ENCODE results near the gene COX6B2. TPM values are rescaled to one million over a fixed set of nuclear protein-coding genes. Genes with fewer than 3 reads are reported as not detected.

COX6B2 gene
- total and polyA plus RNA-seq, 2 donors (not counting 3 experiments of a cell fraction or from before 2014, with no cell fraction given): not detected

DNA sequence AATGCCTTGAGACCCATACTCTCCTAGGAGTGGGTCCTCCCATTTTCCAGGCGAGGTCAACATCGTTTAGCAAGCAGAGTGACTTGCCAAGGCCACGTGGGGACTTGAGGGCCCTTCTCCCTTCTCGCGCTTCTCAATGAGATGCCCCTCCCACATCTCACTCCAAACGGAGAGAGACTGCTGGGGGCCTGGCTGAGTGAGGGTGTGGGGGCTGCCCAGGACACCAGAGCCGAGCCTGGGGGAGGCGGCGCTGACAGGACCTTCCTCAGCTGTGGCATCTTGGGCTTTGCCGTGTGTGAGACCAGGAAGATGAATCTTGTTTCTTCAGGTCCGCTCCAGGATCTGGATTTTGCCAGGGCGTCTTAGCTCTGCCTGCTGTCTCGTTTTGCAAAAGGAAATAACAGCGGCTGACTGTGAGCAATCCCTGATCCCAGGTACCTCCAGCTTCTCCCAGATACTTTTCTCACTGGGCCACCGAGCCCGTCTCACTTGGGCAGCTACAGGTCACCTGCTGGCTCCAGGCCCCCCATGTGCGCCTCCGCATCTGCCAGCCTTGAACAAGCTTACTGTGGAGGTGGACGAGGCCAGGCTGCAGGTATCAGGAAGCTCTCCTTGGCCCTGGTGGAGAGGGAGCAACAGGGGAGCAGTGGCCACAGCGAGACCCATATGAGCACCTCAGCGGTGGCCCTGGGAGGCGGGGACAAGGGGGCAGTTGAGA is 6.0 kb downstream of the COX6B2 start:
- H3K36me3 ChIP-seq (ENCODE audit: control insufficient read depth in 2 of 2, extremely low read depth in 1 of 2, insufficient read depth in 2 of 2, low read length in 2 of 2): peaks cover 0 to 2% of the 10 kb centered on the region in 2 experiments
- no peaks in the 10 kb centered on the region for H4K20me1 ChIP-seq (replicated peaks; ENCODE audit: control insufficient read depth, extremely low read depth, insufficient read depth, low read length)
- no peaks in the 10 kb centered on the region for H3K9me1 ChIP-seq (replicated peaks; ENCODE audit: control insufficient read depth, extremely low read depth, insufficient read depth, low read length)
- BruUV-seq (replicated peaks): no TSS peak
- POLR2A ChIA-PET: interaction anchor here (0.6 kb wide), 2 partner anchors 11 to 50 kb away, joined by 3 to 7 read pairs; no protein-coding TSS in a partner anchor
- no peak overlapping the region for H3K27ac ChIP-seq (ENCODE audit: insufficient read depth, low read depth, low read length)
- DNase-seq (ENCODE audit: low read depth, low spot score): no peak
- no peak for FAIRE-seq
- intact Hi-C loops (cut with micrococcal nuclease) (no loop called here), dilution Hi-C loops (cut with MboI; ENCODE audit: extremely low pct_ligation_motif_present, low sequenced_read_pairs) (no loop called here)
- peaks cover 14 to 15% of the 10 kb centered on the region in 2 experiments for H3K27me3 ChIP-seq (ENCODE audit: control insufficient read depth in 2 of 2, insufficient read depth in 2 of 2, low read length in 2 of 2)
- no peak overlapping the region for H3K4me3 ChIP-seq (replicated peaks in 1 of 3; ENCODE audit: insufficient read depth in 1 of 3, low read depth in 1 of 3, low read length in 3 of 3)
- CTCF ChIA-PET: no interaction called here
- TF ChIP-seq POLR2AphosphoS5 (IDR thresholded peaks at IDR 0.05; ENCODE audit: insufficient read depth, low read depth, low read length) (no peak), GATA2 (IDR thresholded peaks at IDR 0.05; ENCODE audit: insufficient read depth, insufficient read length, low read depth, low read length) (no peak), EZH2 (IDR thresholded peaks at IDR 0.05; ENCODE audit: borderline replicate concordance, low read depth, low read length, severe bottlenecking) (no peak), JUN (IDR thresholded peaks at IDR 0.05; ENCODE audit: borderline replicate concordance, insufficient read depth, insufficient read length, low read depth) (no peak), MYC (IDR thresholded peaks at IDR 0.05; ENCODE audit: low read depth, low read length) (no peak), MAX (IDR thresholded peaks at IDR 0.05; ENCODE audit: insufficient read depth, insufficient read length) (no peak), FOS (IDR thresholded peaks at IDR 0.05; ENCODE audit: borderline replicate concordance, insufficient read depth, low read length) (no peak), POLR2A (IDR thresholded peaks at IDR 0.05; ENCODE audit: low read depth, low read length) (no peak)
- TF ChIP-seq, protein P1, sequence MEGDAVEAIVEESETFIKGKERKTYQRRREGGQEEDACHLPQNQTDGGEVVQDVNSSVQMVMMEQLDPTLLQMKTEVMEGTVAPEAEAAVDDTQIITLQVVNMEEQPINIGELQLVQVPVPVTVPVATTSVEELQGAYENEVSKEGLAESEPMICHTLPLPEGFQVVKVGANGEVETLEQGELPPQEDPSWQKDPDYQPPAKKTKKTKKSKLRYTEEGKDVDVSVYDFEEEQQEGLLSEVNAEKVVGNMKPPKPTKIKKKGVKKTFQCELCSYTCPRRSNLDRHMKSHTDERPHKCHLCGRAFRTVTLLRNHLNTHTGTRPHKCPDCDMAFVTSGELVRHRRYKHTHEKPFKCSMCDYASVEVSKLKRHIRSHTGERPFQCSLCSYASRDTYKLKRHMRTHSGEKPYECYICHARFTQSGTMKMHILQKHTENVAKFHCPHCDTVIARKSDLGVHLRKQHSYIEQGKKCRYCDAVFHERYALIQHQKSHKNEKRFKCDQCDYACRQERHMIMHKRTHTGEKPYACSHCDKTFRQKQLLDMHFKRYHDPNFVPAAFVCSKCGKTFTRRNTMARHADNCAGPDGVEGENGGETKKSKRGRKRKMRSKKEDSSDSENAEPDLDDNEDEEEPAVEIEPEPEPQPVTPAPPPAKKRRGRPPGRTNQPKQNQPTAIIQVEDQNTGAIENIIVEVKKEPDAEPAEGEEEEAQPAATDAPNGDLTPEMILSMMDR (IDR thresholded peaks at IDR 0.05; ENCODE audit: extremely low read depth in 1 of 2, insufficient read depth in 1 of 2, low read depth in 1 of 2, low read length in 2 of 2): no peak
- H3K79me2 ChIP-seq (ENCODE audit: control insufficient read depth, insufficient read depth, low read length): no peaks in the 10 kb centered on the region
- no peak overlapping the region for H3K9ac ChIP-seq (replicated peaks; ENCODE audit: extremely low read depth, insufficient read depth, low read length)
- no peak overlapping the region for H2AFZ ChIP-seq (ENCODE audit: low read depth, low read length)
- H3K4me2 ChIP-seq (ENCODE audit: insufficient read depth, low read length): no peak overlapping the region
- H3K4me1 ChIP-seq (ENCODE audit: control insufficient read depth, extremely low read depth, insufficient read depth, low read length): peaks cover under 1% of the 10 kb centered on the region
- no peaks in the 10 kb centered on the region for H3K9me3 ChIP-seq (replicated peaks; ENCODE audit: control insufficient read depth, insufficient read depth, low read length)
